HepG2 (cell line): Measurements from ENCODE around the gene SNX7. TPM values are rescaled to one million over a fixed set of nuclear protein-coding genes. Genes with fewer than 3 reads are reported as not detected.

Experiments
- AGO2 ChIP-seq: fragments of 200-400 bp; formaldehyde crosslinking; optimal IDR thresholded peaks from 2 replicates; pipeline ENCODE3; 2017; ENCODE audit warnings: mild to moderate bottlenecking, low read depth, low read length, moderate library complexity
- AKAP8 ChIP-seq: sonication (generic); formaldehyde crosslinking; IDR thresholded peaks from 2 replicates; pipeline ENCODE4 v1.5.1; 2020; ENCODE audit warnings: mild to moderate bottlenecking, missing genetic modification reagents
- KLF11 ChIP-seq: IDR thresholded peaks from 2 replicates; pipeline ENCODE4 v1.6.1; 2016; ENCODE audit warnings: missing compliant biosample characterization
- POGZ ChIP-seq: sonication (generic); formaldehyde crosslinking; IDR thresholded peaks from 2 replicates; pipeline ENCODE4 v1.4.0; 2020; ENCODE audit warnings: mild to moderate bottlenecking, missing genetic modification reagents
- POLR2G ChIP-seq: fragments of 200-400 bp; formaldehyde crosslinking; IDR thresholded peaks from 2 replicates; pipeline ENCODE4 v1.6.1; 2018; ENCODE audit warnings: mild to moderate bottlenecking, low read depth, low read length, moderate library complexity
- RFX5 ChIP-seq: IDR thresholded peaks from 2 replicates; pipeline ENCODE4 v1.6.1; 2011; ENCODE audit warnings: low read depth, low read length, improper control_type of control experiment
- SP5 ChIP-seq: IDR thresholded peaks from 2 replicates; pipeline ENCODE4 v1.6.1; 2016; ENCODE audit warnings: low read depth, borderline replicate concordance
- YEATS4 ChIP-seq: sonication (generic); formaldehyde crosslinking; IDR thresholded peaks from 2 replicates; pipeline ENCODE4 v1.4.0; 2020; ENCODE audit warnings: missing genetic modification reagents, borderline replicate concordance
- ZFP37 ChIP-seq: sonication (generic); formaldehyde crosslinking; IDR thresholded peaks from 2 replicates; pipeline ENCODE4 v1.4.0; 2020; ENCODE audit warnings: missing genetic modification reagents, borderline replicate concordance
- ZFY ChIP-seq: sonication (generic); formaldehyde crosslinking; IDR thresholded peaks from 2 replicates; pipeline ENCODE4 v1.4.0; 2020; ENCODE audit warnings: missing genetic modification reagents
- ZNF160 ChIP-seq: sonication (generic); formaldehyde crosslinking; IDR thresholded peaks from 2 replicates; pipeline ENCODE4 v1.8.0; 2022; ENCODE audit warnings: mild to moderate bottlenecking, inconsistent platforms, missing genetic modification reagents
- ZNF331 ChIP-seq: sonication (generic); formaldehyde crosslinking; IDR thresholded peaks from 2 replicates; pipeline ENCODE4 v1.4.0; 2020; ENCODE audit warnings: missing genetic modification reagents
- ZNF572 ChIP-seq: sonication (generic); formaldehyde crosslinking; IDR thresholded peaks from 2 replicates; pipeline ENCODE4 v1.5.1; 2020; ENCODE audit warnings: mild to moderate bottlenecking, missing genetic modification reagents
- ZNF841 ChIP-seq: sonication (generic); formaldehyde crosslinking; IDR thresholded peaks from 2 replicates; pipeline ENCODE4 v1.8.1; 2023; ENCODE audit warnings: missing genetic modification reagents, borderline replicate concordance
- ZSCAN9 ChIP-seq: IDR thresholded peaks from 2 replicates; pipeline ENCODE4 v1.6.1; 2016; ENCODE audit warnings: borderline replicate concordance
- ZUFSP ChIP-seq: sonication (generic); formaldehyde crosslinking; IDR thresholded peaks from 2 replicates; pipeline ENCODE4 v1.9.0; 2021; ENCODE audit warnings: missing genetic modification reagents, mild to moderate bottlenecking, borderline replicate concordance
- polyA plus RNA-seq, 8 experiments: library from polyadenylated mRNA; depleted of rRNA in 3 of 8; stranded (reverse) in 7 of 8; unstranded in 1 of 8; fragments of >200 nt; fragmentation: Illumina TruSeq in 4 of 8; extraction: Trizol in 4 of 8; gene quantifications; 2 replicates each; pipeline versions ENCODE4 v1.2.1 to v1.2.3, GENCODE V29; 2011 to 2016; ENCODE audit warnings: low read depth in 4 of 8, missing spikeins in 1 of 8, mixed read lengths in 1 of 8; ENCODE audit not compliant: insufficient read depth in 1 of 8
- total RNA-seq, 5 experiments: library from RNA; depleted of rRNA; stranded (reverse); fragments of >200 nt; fragmentation: Illumina TruSeq; extraction: Trizol; gene quantifications; 2 replicates each; pipeline ENCODE4 v1.2.3, GENCODE V29; 2016; ENCODE audit warnings: low read depth in 1 of 5
- TF ChIP-seq, protein P1 (sequence below): sonication (generic); formaldehyde crosslinking; IDR thresholded peaks from 2 replicates; pipeline ENCODE4 v1.4.0; 2020; ENCODE audit warnings: mild to moderate bottlenecking, missing genetic modification reagents, borderline replicate concordance
- TF ChIP-seq, protein P2 (sequence below): sonication (generic); formaldehyde crosslinking; IDR thresholded peaks from 2 replicates; pipeline ENCODE4 v1.5.0; 2020; ENCODE audit warnings: mild to moderate bottlenecking, missing genetic modification reagents
- TF ChIP-seq, protein P3 (sequence below): fragments of 450-650 bp; IDR thresholded peaks from 2 replicates; pipeline ENCODE4 v1.6.1; 2016

Gene SNX7
- total and polyA plus RNA-seq, 2 of the 13 experiments (the other 11 are each of a cell fraction or from before 2014, with no cell fraction given) = 14.3 to 33.5 TPM

DNA sequence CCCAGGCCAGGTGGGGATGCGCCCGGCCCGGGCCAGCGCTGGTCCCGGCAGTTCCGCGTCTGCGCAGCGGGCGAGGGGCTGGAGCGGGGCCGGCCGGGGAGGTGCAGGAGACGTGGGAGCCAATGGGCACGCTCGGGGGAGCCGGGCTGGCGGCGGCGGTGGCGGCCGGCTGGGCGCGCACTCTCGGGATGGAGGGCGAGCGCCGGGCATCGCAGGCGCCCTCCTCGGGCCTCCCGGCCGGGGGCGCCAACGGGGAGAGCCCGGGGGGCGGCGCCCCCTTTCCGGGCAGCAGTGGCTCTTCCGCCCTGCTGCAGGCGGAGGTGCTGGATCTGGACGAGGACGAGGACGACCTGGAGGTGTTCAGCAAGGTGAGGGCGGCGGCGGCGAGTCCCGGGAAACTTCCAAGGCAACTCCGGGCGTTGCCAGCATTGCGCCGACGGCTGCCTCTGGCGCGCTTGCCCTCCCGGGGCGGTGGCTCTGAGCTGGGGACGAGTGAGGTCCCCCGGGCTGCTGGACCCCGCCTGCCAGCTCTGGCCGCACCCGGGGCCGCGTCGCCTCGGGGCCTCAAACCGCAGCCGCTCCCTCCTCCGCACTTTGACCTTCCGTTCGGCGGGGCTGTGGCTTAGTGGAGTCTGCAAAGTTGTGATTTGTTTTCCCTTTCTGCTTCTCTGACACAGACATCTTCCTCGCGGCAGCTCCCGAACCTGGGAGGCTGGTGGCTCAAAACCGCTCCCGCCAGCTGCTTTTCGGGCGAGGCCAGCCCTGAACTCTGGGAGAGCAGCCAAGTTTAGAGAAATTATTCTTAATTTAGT is at the start of gene SNX7 (continued):
- TF ChIP-seq ZFP37 = no peak; the same call in 1 of the 2 replicates
- TF ChIP-seq SP5 (CRISPR knock-in tag) = no peak
- TF ChIP-seq KLF11 = no peak
- peak; percentile 45; the same call in 1 of the 2 replicates for TF ChIP-seq AKAP8 (CRISPR knock-in tag)
- TF ChIP-seq POGZ (CRISPR knock-in tag) = peak; percentile 58; the same call in 1 of the 2 replicates
- no peak for TF ChIP-seq ZNF841 (CRISPR knock-in tag)
- 0 out of 2 replicates have a peak, but pooled peaks have one; percentile 33 for TF ChIP-seq ZSCAN9 (CRISPR knock-in tag)
- peak; percentile 75; the same call in 1 of the 2 replicates for TF ChIP-seq YEATS4 (CRISPR knock-in tag)
- TF ChIP-seq ZUFSP (CRISPR knock-in tag) = no peak
- TF ChIP-seq, protein P1, sequence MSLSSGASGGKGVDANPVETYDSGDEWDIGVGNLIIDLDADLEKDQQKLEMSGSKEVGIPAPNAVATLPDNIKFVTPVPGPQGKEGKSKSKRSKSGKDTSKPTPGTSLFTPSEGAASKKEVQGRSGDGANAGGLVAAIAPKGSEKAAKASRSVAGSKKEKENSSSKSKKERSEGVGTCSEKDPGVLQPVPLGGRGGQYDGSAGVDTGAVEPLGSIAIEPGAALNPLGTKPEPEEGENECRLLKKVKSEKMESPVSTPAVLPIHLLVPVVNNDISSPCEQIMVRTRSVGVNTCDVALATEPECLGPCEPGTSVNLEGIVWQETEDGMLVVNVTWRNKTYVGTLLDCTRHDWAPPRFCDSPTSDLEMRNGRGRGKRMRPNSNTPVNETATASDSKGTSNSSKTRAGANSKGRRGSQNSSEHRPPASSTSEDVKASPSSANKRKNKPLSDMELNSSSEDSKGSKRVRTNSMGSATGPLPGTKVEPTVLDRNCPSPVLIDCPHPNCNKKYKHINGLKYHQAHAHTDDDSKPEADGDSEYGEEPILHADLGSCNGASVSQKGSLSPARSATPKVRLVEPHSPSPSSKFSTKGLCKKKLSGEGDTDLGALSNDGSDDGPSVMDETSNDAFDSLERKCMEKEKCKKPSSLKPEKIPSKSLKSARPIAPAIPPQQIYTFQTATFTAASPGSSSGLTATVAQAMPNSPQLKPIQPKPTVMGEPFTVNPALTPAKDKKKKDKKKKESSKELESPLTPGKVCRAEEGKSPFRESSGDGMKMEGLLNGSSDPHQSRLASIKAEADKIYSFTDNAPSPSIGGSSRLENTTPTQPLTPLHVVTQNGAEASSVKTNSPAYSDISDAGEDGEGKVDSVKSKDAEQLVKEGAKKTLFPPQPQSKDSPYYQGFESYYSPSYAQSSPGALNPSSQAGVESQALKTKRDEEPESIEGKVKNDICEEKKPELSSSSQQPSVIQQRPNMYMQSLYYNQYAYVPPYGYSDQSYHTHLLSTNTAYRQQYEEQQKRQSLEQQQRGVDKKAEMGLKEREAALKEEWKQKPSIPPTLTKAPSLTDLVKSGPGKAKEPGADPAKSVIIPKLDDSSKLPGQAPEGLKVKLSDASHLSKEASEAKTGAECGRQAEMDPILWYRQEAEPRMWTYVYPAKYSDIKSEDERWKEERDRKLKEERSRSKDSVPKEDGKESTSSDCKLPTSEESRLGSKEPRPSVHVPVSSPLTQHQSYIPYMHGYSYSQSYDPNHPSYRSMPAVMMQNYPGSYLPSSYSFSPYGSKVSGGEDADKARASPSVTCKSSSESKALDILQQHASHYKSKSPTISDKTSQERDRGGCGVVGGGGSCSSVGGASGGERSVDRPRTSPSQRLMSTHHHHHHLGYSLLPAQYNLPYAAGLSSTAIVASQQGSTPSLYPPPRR (CRISPR knock-in tag) = no peak
- TF ChIP-seq, protein P2, sequence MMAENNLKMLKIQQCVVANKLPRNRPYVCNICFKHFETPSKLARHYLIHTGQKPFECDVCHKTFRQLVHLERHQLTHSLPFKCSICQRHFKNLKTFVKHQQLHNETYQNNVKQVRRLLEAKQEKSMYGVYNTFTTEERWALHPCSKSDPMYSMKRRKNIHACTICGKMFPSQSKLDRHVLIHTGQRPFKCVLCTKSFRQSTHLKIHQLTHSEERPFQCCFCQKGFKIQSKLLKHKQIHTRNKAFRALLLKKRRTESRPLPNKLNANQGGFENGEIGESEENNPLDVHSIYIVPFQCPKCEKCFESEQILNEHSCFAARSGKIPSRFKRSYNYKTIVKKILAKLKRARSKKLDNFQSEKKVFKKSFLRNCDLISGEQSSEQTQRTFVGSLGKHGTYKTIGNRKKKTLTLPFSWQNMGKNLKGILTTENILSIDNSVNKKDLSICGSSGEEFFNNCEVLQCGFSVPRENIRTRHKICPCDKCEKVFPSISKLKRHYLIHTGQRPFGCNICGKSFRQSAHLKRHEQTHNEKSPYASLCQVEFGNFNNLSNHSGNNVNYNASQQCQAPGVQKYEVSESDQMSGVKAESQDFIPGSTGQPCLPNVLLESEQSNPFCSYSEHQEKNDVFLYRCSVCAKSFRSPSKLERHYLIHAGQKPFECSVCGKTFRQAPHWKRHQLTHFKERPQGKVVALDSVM (CRISPR knock-in tag) = no peak; the same call in 1 of the 2 replicates
- peak; percentile 66 for TF ChIP-seq ZFY (CRISPR knock-in tag)
- TF ChIP-seq ZNF160 (CRISPR knock-in tag) = no peak; the same call in 1 of the 2 replicates
- peak; percentile 49 for TF ChIP-seq POLR2G
- peak; percentile 13; the same call in 1 of the 2 replicates for TF ChIP-seq ZNF331 (CRISPR knock-in tag)
- no peak for TF ChIP-seq ZNF572 (CRISPR knock-in tag)
- no peak for TF ChIP-seq RFX5
- TF ChIP-seq, protein P3, sequence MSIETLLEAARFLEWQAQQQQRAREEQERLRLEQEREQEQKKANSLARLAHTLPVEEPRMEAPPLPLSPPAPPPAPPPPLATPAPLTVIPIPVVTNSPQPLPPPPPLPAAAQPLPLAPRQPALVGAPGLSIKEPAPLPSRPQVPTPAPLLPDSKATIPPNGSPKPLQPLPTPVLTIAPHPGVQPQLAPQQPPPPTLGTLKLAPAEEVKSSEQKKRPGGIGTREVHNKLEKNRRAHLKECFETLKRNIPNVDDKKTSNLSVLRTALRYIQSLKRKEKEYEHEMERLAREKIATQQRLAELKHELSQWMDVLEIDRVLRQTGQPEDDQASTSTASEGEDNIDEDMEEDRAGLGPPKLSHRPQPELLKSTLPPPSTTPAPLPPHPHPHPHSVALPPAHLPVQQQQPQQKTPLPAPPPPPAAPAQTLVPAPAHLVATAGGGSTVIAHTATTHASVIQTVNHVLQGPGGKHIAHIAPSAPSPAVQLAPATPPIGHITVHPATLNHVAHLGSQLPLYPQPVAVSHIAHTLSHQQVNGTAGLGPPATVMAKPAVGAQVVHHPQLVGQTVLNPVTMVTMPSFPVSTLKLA = no peak
- TF ChIP-seq AGO2 = peak; percentile 57
